NCI-H774 (cell line): ENCODE measurements around the gene CRHBP.
"Not testable (repeated sequence)": the region's sequence is repeated elsewhere in the genome, so short reads cannot be mapped to it uniquely, and the experiment has no call there.

Source experiments
- DNase-seq: peaks from one replicate; lab custom pipeline; 2025; lab: John Stamatoyannopoulos, UW

The CRHBP gene

GRCh38 chr5:76958991-76959767 is 6.3 kb downstream of the CRHBP start:
- DNase-seq, result no peak

GRCh38 chr5:76960004-76960625 is 7.3 kb downstream of the CRHBP start:
- DNase-seq, result no peak

GRCh38 chr5:76964060-76964459 is 11.2 kb downstream of the CRHBP start:
- DNase-seq, result no peak

GRCh38 chr5:76971511-76971910 is 18.7 kb downstream of the CRHBP start:
- DNase-seq, result no peak

- DNase-seq, result no peak
These were observed 19.8 kb downstream of the CRHBP start for GRCh38 chr5:76972689-76973088.

GRCh38 chr5:76974785-76975184 is 21.9 kb downstream of the CRHBP start:
- DNase-seq, result no peak

- no peak for DNase-seq
These were observed 26.0 kb downstream of the CRHBP start for GRCh38 chr5:76978869-76979268.

GRCh38 chr5:76980518-76981144 is 27.8 kb downstream of the CRHBP start:
- DNase-seq, result no peak

- no peak for DNase-seq
These were observed 29.6 kb downstream of the CRHBP start for GRCh38 chr5:76982450-76982849.

- DNase-seq, result no peak
These were observed 30.6 kb downstream of the CRHBP start for GRCh38 chr5:76983468-76983867.

GRCh38 chr5:76986825-76987526 is 34.1 kb downstream of the CRHBP start:
- no peak for DNase-seq

GRCh38 chr5:76990899-76991459 is 38.1 kb downstream of the CRHBP start:
- DNase-seq, result no peak

GRCh38 chr5:76993436-76993835 is 40.6 kb downstream of the CRHBP start:
- not testable (repeated sequence) for DNase-seq

GRCh38 chr5:76994337-76994736 is 41.5 kb downstream of the CRHBP start:
- no peak for DNase-seq

- not testable (repeated sequence) for DNase-seq
These were observed 45.4 kb downstream of the CRHBP start for GRCh38 chr5:76998251-76998650.

- DNase-seq, result no peak
These were observed 46.6 kb downstream of the CRHBP start for GRCh38 chr5:76999451-76999850.

GRCh38 chr5:77003246-77003645 is 50.4 kb downstream of the CRHBP start:
- no peak for DNase-seq

- DNase-seq, result no peak
These were observed 53.3 kb downstream of the CRHBP start for GRCh38 chr5:77006124-77006523.

GRCh38 chr5:77008413-77008812 is 55.6 kb downstream of the CRHBP start:
- DNase-seq, result no peak

- DNase-seq, result no peak
These were observed 57.4 kb downstream of the CRHBP start for GRCh38 chr5:77010243-77010642.

- DNase-seq, result no peak
These were observed 58.7 kb downstream of the CRHBP start for GRCh38 chr5:77011498-77011897.

- no peak for DNase-seq
These were observed 59.8 kb downstream of the CRHBP start for GRCh38 chr5:77012601-77013000.
